Caki2 (cell line): Measurements from ENCODE around the gene XPNPEP3. TPM values are rescaled to one million over a fixed set of nuclear protein-coding genes. Genes with fewer than 3 reads are reported as not detected.
"Not testable (repeated sequence)": the region's sequence is repeated elsewhere in the genome, so short reads cannot be mapped to it uniquely, and the experiment has no call there.

ENCODE experiments used
- DNase-seq: peaks from one replicate; pipeline ENCODE4 v3.0.0-alpha.2; 2015; ENCODE audit warnings: low read depth
- in situ Hi-C: cut with HindIII; loops from 2 replicates; pipeline ENCODE4 v1.10.0; 2016; ENCODE audit warnings: low sequenced_read_pairs, low pct_unique_long_range_greater_than_20kb, mixed read lengths
- total RNA-seq: library from RNA; depleted of rRNA; stranded (reverse); fragments of >200 nt; shearing (Covaris generic); gene quantifications from 2 replicates; pipeline ENCODE4 v1.2.3, GENCODE V29; 2014; ENCODE audit warnings: low replicate concordance

XPNPEP3 gene
- total RNA-seq, 1 experiment from 2014 or later = 9.0 TPM

DNA sequence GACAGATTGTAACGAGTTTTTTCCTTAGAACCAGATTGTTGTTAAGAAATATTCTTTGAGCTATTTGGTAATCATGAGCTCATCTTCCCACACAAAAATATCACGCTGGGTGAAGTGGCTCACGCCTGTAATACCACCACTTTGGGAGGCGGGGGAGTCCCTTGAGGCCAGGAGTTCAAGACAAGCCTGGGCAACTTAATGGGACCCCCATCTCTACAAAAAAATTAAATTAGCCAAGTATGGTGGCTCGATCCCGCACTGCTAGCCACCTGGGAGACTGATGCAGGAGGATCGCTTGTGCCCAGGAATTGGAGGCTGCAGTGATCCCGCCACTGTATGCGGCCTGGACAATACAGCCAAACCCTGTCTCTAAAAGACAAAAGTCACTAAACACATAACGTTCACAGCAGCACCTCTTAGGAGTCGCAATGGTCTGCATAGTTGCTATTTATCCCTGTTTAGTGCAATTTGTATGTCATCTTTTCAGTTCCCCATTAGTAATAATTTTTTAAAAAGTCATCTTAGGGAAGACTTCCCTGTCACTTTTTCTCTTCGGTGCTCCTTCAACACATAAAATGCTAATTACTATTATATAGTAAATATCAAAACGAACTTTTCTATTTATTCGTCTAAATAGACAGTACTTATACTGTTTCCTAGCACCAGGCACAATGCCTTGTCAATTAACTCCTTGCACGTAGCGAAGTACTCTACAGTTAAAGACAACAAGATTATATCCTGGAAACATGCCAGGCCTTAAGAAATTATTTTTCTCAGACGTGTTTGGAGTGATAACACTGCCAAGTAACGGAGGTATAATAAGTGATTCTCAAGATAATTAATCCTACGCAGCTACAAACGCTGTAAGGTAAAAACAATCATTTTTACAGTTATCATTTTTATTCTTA is 1.6 kb upstream of the XPNPEP3 start:
- no peak for DNase-seq
- in situ Hi-C loops = no loop called here

GRCh38 chr22:40855979-40856512 is 902 bp upstream of the XPNPEP3 start:
- in situ Hi-C loops = no loop called here

DNA sequence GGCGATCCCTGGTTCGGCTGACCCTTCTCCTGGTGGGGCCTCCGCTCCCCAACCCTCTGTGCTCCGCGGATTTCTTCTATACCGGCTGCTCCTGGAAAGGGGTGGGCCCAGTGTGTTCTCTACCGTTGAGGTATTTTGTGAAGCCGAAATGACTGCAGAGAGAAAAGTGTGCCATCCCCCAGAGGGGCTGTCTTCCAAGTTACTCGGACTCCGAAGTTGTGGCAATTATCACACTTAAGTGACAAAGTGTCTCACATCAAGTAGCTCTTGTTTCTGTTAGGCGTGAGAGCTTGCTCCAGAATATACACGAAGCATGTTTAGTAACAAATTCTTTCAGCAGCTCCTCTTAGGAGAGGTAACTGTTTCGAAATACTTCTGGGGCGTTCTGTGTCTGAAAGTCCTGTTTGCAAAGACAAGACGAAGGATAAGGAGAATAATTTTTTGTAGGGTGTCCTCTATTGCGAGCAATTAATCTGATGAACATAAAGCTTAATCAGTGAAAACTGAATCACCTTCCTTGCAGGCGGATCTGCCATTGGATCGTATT is 434 bp downstream of the XPNPEP3 start:
- in situ Hi-C loops = no loop called here

More at GRCh38 chr22:40855979-40856512, 902 bp upstream of the XPNPEP3 start:
- no peak for DNase-seq

DNA sequence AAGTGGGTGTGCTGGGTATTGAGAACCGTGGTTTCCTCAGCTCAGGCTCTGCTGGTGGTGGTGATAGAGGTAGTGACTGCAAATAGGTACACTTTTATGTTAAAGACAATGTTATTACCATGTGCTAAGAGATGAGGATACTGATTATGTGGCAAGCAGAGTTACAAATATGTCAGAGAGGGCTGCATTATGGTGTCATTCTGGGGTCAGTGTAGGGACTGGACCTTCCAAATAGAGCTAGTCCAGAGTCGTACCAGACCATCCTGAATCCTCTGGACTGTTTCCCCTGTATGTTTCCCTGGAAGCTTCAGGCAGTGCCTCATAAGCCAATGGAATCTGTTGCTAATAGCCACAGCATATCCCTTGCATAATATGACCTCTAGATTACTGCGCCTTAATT is 5.1 kb downstream of the XPNPEP3 start, which contains the start of gene DNAJB7:
TSS of gene DNAJB7 (minus strand) at position 101 of the 400 bp plus-strand sequence. CDS start 119 bp downstream, outside the sequence.
- in situ Hi-C loops = no loop called here
- no peak for DNase-seq

More for the DNA sequence above, 434 bp downstream of the XPNPEP3 start:
- DNase-seq = no peak

GRCh38 chr22:40862537-40862936 is 5.6 kb downstream of the XPNPEP3 start:
- in situ Hi-C loops = no loop called here
- no peak for DNase-seq

- no peak for DNase-seq
- in situ Hi-C loops = no loop called here
Observed at GRCh38 chr22:40867109-40867508, 10.2 kb downstream of the XPNPEP3 start.

- in situ Hi-C loops, DNase-seq: not testable (repeated sequence)
Observed at GRCh38 chr22:40868379-40868778, 11.4 kb downstream of the XPNPEP3 start.

GRCh38 chr22:40874016-40874415 is 17.1 kb downstream of the XPNPEP3 start:
- in situ Hi-C loops = no loop called here
- DNase-seq = no peak

- in situ Hi-C loops = no loop called here
- DNase-seq = no peak
Observed at GRCh38 chr22:40875111-40875510, 18.2 kb downstream of the XPNPEP3 start.

DNA sequence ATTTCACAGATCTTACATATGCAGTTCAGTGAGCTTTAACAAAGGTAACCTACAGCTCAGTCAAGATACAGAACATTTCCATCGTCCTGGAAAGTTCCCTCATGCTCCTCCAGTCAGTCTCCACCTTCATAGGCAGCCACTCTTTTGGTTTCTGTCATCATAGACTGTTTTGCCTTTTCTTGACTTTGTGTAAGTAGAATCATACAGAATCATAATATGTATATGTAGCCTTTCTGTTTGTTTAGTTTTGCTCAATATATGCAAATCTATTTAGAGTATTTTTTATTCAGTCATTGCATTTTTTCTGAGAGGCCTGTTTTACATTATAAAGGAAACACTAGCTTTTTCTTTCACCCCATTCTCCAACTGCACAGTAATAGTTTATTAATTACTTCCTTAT is 20.0 kb downstream of the XPNPEP3 start:
- in situ Hi-C loops = no loop called here

DNA sequence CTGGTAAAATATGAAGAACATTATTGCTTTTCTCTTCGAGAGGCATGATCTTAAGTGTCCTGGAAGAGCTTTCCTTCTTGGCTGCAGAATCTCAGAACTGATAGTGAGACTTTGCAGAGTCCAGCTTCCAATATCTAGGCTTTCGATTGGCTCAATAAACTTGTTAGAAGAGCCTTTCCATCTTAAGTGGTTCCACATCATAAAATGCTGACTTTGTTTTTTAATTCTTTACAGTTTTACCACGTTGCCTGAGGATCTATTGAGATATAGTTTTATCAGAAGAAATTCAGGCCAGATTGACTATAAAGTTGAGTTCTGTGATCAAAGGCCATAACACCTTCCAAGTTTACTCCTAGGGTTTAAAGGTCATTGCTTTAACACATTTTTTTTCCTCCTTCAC is 20.5 kb downstream of the XPNPEP3 start:
- DNase-seq = no peak
- in situ Hi-C loops = no loop called here

More for the DNA sequence above, 20.0 kb downstream of the XPNPEP3 start:
- DNase-seq = no peak

GRCh38 chr22:40878922-40879321 is 22.0 kb downstream of the XPNPEP3 start:
- in situ Hi-C loops = no loop called here
- DNase-seq = no peak

GRCh38 chr22:40889116-40889515 is 32.2 kb downstream of the XPNPEP3 start:
- DNase-seq = no peak
- in situ Hi-C loops = no loop called here

DNA sequence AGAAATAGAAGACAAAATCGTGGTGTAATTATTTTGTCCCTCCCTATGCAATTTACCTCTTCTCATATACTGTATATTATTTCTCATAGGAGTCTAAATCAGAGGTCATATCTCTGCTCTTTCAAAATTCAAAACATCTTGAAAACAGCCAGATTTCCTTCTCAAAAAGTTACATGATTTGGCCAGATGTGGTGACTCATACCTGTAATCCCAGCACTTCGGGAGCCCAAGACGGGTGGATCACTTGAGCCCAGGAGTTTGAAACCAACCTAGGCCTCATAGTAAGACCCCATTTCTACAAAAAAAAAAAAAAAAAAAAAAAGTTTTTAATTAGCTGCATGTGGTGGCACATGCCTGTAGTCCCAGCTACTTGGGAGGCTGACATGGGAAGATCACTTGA is 33.9 kb downstream of the XPNPEP3 start:
- in situ Hi-C loops = no loop called here
- DNase-seq = no peak

- no peak for DNase-seq
- in situ Hi-C loops = no loop called here
Observed at GRCh38 chr22:40894417-40894816, 37.5 kb downstream of the XPNPEP3 start.

- peak; percentile 51 for DNase-seq
- in situ Hi-C loops = no loop called here
Observed at GRCh38 chr22:40898850-40899357, 42.0 kb downstream of the XPNPEP3 start.

GRCh38 chr22:40904101-40904500 is 47.2 kb downstream of the XPNPEP3 start:
- no peak for DNase-seq
- in situ Hi-C loops = no loop called here

DNA sequence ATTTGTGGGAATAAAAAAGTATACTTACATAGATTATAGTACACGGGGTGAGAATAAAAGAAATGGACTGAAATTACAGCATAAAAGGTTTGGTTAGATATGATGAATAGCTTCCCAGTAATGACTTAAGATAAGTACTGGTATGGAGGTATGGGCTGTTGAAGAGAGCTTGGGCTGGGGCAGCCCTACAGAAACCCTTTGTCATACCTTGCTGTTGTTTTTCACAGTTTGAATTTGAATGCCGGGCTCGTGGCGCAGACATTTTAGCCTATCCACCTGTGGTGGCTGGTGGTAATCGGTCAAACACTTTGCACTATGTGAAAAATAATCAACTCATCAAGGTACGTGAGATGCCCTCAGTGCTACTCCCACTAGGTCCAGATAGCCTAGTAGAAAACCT is 51.9 kb downstream of the XPNPEP3 start:
- in situ Hi-C loops = no loop called here
- no peak for DNase-seq

DNA sequence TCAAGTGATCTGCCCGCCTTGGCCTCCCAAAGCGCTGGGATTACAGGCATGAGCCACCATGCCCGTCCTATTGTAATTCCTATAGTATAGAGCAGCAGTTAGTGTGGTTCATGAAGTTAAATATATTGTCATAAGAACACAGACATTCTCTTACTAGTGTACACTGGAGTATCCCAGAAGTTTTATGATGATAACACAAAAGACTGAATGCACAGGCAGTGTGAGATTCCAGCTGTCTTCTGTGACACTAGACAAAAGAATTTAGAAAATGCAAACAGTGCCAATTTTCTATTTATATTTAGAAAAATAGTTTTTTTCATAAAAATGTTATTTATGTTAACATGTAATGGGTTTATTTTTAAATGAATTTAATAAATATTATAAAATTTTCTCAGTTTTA is 54.8 kb downstream of the XPNPEP3 start:
- DNase-seq = no peak
- in situ Hi-C loops = no loop called here
